Measurements from ENCODE around the gene CLDN11. TPM values are rescaled to one million over a fixed set of nuclear protein-coding genes. Genes with fewer than 3 reads are reported as not detected.

CLDN11 gene
- 290 and 368 TPM in 2 replicates for total RNA-seq

DNA sequence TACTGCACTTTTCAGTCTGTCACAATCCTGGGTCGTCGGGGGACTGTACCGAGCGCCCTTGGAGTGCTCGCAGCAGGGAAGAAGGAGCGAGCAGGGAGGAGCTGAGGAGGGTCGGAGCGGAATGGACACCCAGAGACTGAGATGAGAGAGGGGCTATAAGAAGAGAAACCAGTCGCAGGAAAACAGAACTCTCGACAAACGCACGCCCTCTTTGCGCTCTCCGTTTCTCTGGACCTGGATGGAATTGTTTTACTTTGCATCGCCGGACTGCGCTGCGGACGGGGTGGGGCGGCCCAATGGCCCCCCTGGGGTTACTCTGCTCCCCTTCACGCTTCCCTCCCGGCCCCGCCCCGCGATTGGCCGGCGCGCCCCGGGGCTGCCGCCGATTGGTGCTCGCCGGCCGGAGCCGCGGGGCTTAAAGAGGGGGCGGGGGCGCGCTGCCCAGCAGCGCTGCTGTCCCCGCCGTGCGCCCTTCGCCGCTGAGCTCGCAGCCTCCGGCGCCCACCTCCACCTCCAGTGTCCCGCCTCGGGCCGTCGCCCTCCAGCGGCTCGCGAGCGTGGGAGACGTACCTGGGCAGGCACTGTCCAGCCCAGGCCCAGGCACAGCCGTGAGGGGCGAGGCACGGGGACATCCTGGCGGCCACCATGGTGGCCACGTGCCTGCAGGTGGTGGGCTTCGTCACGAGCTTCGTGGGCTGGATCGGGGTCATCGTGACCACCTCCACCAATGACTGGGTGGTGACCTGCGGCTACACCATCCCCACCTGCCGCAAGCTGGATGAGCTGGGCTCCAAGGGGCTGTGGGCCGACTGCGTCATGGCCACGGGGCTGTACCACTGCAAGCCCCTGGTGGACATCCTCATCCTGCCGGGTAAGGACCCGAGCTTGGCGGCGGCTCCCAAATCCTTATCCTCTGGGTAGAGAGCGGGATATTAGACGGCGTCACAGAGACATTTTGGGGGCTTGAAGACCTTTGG, at the start of gene CLDN11:
Gene CLDN11 (plus strand): TSS at position 447 of the 977 bp plus-strand sequence. CDS start 199 bp downstream, at position 646.

Other genes with a start within 250 kb of the CLDN11 start
- 38.3 and 48.4 TPM in 2 replicates for gene PHC3, start 237.1 kb upstream of the CLDN11 start, total RNA-seq
- 49.1 and 55.3 TPM in 2 replicates for gene PRKCI, start 196.4 kb upstream of the CLDN11 start, total RNA-seq
- gene SKIL, start 61.2 kb upstream of the CLDN11 start, total RNA-seq = 49.4 and 57.4 TPM in 2 replicates
- 3.6 and 4.4 TPM in 2 replicates for gene SLC7A14, start 167.2 kb downstream of the CLDN11 start, total RNA-seq

Data from hair follicle dermal papilla cell (primary cell).